Esophagus muscularis mucosa (tissue), 4 donors: Measurements from ENCODE around the gene XXYLT1. TPM values are rescaled to one million over a fixed set of nuclear protein-coding genes. Genes with fewer than 3 reads are reported as not detected.

ENCODE experiments used
- DNase-seq: peaks from one replicate; pipeline ENCODE4 v3.0.0-alpha.2; 2017; ENCODE audit errors: extremely low spot score
- H3K27ac ChIP-seq, 4 donors: fragments of 200-600 bp; sonication (generic); replicated peaks in 1 of 4; 1 replicate in 3 of 4; 2 replicates in 1 of 4; pipeline ENCODE4 v1.5.1; 2016 to 2019; ENCODE audit warnings: mild to moderate bottlenecking in 1 of 4
- H3K27me3 ChIP-seq, 4 donors: fragments of 200-600 bp; sonication (generic); one replicate each; pipeline versions ENCODE4 v1.5.1 to v1.6.0; 2016 to 2019
- H3K36me3 ChIP-seq, 4 donors: fragments of 200-600 bp; sonication (generic); one replicate each; pipeline ENCODE4 v1.5.1; 2016 to 2019
- H3K4me1 ChIP-seq, 4 donors: fragments of 200-600 bp; sonication (generic); one replicate each; pipeline ENCODE4 v1.5.1; 2016 to 2019
- H3K4me3 ChIP-seq, 4 donors: fragments of 200-600 bp; sonication (generic); 1 replicate in 2 of 4; 2 replicates in 2 of 4; pipeline ENCODE4 v1.5.1; 2016 to 2019; ENCODE audit warnings: mild to moderate bottlenecking in 4 of 4, moderate library complexity in 1 of 4
- H3K9me3 ChIP-seq, 4 donors: fragments of 200-600 bp; sonication (generic); 1 replicate in 3 of 4; 2 replicates in 1 of 4; pipeline ENCODE4 v1.5.1; 2016 to 2019
- CTCF ChIP-seq, 3 experiments: fragments of 200-600 bp in 2 of 3; fragments of 450-650 bp in 1 of 3; sonication (generic) in 2 of 3; IDR thresholded peaks; one replicate each; pipeline ENCODE4 v1.5.1; 2017 to 2019; ENCODE audit warnings: antibody characterized with exemption in 3 of 3, mild to moderate bottlenecking in 2 of 3, moderate library complexity in 1 of 3
- EP300 ChIP-seq: sonication (generic); formaldehyde crosslinking; IDR thresholded peaks from one replicate; pipeline ENCODE4 v1.6.1; 2017; ENCODE audit warnings: antibody characterized with exemption
- POLR2A ChIP-seq: fragments of 450-650 bp; IDR thresholded peaks from one replicate; pipeline ENCODE4 v1.6.1; 2017; ENCODE audit warnings: antibody characterized with exemption, moderate library complexity, mild to moderate bottlenecking, low read depth
- POLR2AphosphoS5 ChIP-seq, 2 donors: sonication (generic); formaldehyde crosslinking; IDR thresholded peaks; one replicate each; pipeline ENCODE4 v1.6.1; 2017; ENCODE audit warnings: antibody characterized with exemption in 2 of 2
- whole genome bisulfite sequencing: methylation state at CpG from one replicate; pipeline ENCODE4 v1.1.5; 2018; 5-methylcytosine and 5-hydroxymethylcytosine counted together
- intact Hi-C: fragments of 100-400 bp; cut with DNase I; formaldehyde crosslinking; loops from one replicate; pipeline ENCODE4 v1.15.1; 2023
- total RNA-seq, 4 donors: library from RNA; depleted of rRNA; stranded (reverse); fragments of >200 nt; gene quantifications; one replicate each; pipeline versions ENCODE4 v1.1.0 to v1.2.1, GENCODE V29; 2016

XXYLT1 gene
- total RNA-seq, 4 donors from 2014 or later = 8.8 to 18.5 (median 13.9) TPM

GRCh38 chr3:195226445-195226844 lies 44.5 kb downstream of the XXYLT1 start:
- intact Hi-C loops = no loop called here
- 100% methylated on average over 4 of the region's 7 CpGs for WGBS
- Histone ChIP-seq H3K9me3 (no peaks in the 10 kb centered on the region), H3K27ac (no peak overlapping the region), H3K36me3 (peaks cover 0 to 11% (median 3%) of the 10 kb centered on the region in 4 donors), H3K4me3 (no peak overlapping the region), H3K4me1 (peaks cover 25 to 37% (median 33%) of the 10 kb centered on the region in 4 donors), H3K27me3 (no peaks in the 10 kb centered on the region)
- DNase-seq = no peak
- TF ChIP-seq EP300 (no peak), CTCF (IDR thresholded peaks at IDR 0.05) (no peak), POLR2A (no peak), POLR2AphosphoS5 (IDR thresholded peaks at IDR 0.05) (no peak)

GRCh38 chr3:195224980-195225580 lies 45.9 kb downstream of the XXYLT1 start:
- Histone ChIP-seq H3K27me3 (no peaks in the 10 kb centered on the region), H3K9me3 (no peaks in the 10 kb centered on the region), H3K27ac (peak overlapping the region; percentile 77 to 86 (median 80)), H3K36me3 (peaks cover 0 to 11% (median 3%) of the 10 kb centered on the region in 4 donors), H3K4me3 (no peak overlapping the region), H3K4me1 (peaks cover 25 to 51% (median 43%) of the 10 kb centered on the region in 4 donors)
- 93% methylated on average over 2 of the region's 3 CpGs for WGBS
- TF ChIP-seq CTCF (IDR thresholded peaks at IDR 0.05) = no peak
- no peak for TF ChIP-seq POLR2AphosphoS5 (IDR thresholded peaks at IDR 0.05)
- TF ChIP-seq EP300 = no peak
- no peak for TF ChIP-seq POLR2A
- intact Hi-C loops = no loop called here
- DNase-seq = no peak

GRCh38 chr3:195224156-195224979 lies 46.6 kb downstream of the XXYLT1 start:
- intact Hi-C loops = no loop called here
- 88% methylated on average over 12 of the region's 12 CpGs for WGBS
- Histone ChIP-seq H3K27me3 (no peaks in the 10 kb centered on the region), H3K36me3 (peaks cover 0 to 11% (median 3%) of the 10 kb centered on the region in 4 donors), H3K27ac (peak overlapping the region; percentile 77 to 86 (median 80)), H3K4me1 (peaks cover 25 to 58% (median 48%) of the 10 kb centered on the region in 4 donors), H3K4me3 (no peak overlapping the region), H3K9me3 (no peaks in the 10 kb centered on the region)
- no peak for TF ChIP-seq CTCF (IDR thresholded peaks at IDR 0.05)
- no peak for TF ChIP-seq POLR2AphosphoS5 (IDR thresholded peaks at IDR 0.05)
- no peak for TF ChIP-seq EP300
- TF ChIP-seq POLR2A = no peak
- DNase-seq = no peak

GRCh38 chr3:195221876-195222617 lies 48.9 kb downstream of the XXYLT1 start:
- 79% methylated on average over 7 of the region's 15 CpGs for WGBS
- intact Hi-C loops = no loop called here

More at GRCh38 chr3:195221876-195222617, 48.9 kb downstream of the XXYLT1 start:
- H3K4me3 ChIP-seq = no peak overlapping the region
- no peaks in the 10 kb centered on the region for H3K27me3 ChIP-seq
- peaks cover 25 to 59% (median 48%) of the 10 kb centered on the region in 4 donors for H3K4me1 ChIP-seq
- no peak for DNase-seq
- peak overlapping the region; percentile 77 to 86 (median 80) for H3K27ac ChIP-seq
- H3K9me3 ChIP-seq = no peaks in the 10 kb centered on the region
- no peak for TF ChIP-seq CTCF (IDR thresholded peaks at IDR 0.05)
- TF ChIP-seq POLR2AphosphoS5 (IDR thresholded peaks at IDR 0.05) = no peak
- TF ChIP-seq EP300 = no peak
- TF ChIP-seq POLR2A = no peak
- H3K36me3 ChIP-seq = peaks cover 0 to 11% (median 3%) of the 10 kb centered on the region in 4 donors
